ENCODE results near the gene FMNL3.
"Not testable (repeated sequence)": the region's sequence is repeated elsewhere in the genome, so short reads cannot be mapped to it uniquely, and the experiment has no call there.

Gene FMNL3, protein sequence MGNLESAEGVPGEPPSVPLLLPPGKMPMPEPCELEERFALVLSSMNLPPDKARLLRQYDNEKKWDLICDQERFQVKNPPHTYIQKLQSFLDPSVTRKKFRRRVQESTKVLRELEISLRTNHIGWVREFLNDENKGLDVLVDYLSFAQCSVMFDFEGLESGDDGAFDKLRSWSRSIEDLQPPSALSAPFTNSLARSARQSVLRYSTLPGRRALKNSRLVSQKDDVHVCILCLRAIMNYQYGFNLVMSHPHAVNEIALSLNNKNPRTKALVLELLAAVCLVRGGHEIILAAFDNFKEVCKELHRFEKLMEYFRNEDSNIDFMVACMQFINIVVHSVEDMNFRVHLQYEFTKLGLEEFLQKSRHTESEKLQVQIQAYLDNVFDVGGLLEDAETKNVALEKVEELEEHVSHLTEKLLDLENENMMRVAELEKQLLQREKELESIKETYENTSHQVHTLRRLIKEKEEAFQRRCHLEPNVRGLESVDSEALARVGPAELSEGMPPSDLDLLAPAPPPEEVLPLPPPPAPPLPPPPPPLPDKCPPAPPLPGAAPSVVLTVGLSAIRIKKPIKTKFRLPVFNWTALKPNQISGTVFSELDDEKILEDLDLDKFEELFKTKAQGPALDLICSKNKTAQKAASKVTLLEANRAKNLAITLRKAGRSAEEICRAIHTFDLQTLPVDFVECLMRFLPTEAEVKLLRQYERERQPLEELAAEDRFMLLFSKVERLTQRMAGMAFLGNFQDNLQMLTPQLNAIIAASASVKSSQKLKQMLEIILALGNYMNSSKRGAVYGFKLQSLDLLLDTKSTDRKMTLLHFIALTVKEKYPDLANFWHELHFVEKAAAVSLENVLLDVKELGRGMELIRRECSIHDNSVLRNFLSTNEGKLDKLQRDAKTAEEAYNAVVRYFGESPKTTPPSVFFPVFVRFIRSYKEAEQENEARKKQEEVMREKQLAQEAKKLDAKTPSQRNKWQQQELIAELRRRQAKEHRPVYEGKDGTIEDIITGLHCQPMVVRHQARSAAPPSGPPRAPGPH

DNA sequence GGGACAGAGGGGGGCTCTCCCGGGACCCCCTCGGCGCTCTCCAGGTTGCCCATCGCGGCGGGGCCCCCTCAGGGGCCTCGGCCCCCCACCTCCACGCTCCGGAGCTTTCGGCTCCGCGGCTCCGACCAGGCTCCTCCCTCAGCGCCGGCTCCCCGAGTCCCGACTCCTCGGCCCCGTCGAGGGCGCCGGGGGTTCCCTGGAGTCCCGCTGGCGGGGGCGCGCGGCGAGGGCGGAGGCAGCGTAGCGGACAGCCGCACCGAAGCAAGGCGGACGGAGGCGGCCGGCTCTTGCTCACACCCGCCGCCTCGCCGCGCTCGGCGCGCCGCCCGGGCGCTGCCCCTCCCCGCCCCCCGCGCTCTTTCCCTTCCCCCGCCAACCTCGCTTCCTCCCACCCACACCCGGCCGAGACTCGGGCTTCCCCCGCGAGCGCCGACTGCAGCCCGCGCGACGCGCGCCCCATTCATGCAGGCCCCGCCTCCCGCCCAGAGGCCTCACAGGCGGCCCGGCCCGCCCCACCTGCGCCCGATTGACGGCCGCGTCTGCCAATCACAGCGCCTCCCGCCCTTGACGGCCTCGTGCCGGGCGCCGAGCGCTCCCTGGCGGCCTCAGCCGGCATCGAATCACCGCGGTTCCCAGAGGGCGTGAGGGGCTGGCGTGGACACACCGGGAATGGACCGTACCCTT lies at the start of gene FMNL3:
Gene FMNL3, minus strand, starts transcription at position 278 of the 684 bp plus-strand sequence. Its CDS starts 225 bp downstream, at position 53.
- ATAC-seq, result peak; percentile 89 to 90

DNA sequence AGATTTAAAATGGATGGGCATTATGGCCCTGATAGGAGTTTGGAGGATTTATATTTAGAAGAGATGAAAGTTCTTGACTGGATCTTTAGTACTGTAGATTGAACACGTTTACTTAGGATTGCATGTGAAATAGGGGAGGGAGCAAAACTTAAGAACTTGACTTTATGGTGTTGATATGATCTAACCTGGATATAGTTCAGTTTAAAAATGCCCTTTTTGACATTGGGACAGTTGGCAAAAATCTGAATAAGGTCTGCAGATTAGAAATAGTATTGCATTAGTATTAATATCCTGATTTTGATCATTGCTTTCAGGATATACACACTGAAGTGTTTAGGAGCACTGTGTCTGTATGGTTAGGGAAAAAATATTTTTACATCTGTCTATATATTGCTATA lies 43.8 kb upstream of the FMNL3 start:
- ATAC-seq, result no peak

DNA sequence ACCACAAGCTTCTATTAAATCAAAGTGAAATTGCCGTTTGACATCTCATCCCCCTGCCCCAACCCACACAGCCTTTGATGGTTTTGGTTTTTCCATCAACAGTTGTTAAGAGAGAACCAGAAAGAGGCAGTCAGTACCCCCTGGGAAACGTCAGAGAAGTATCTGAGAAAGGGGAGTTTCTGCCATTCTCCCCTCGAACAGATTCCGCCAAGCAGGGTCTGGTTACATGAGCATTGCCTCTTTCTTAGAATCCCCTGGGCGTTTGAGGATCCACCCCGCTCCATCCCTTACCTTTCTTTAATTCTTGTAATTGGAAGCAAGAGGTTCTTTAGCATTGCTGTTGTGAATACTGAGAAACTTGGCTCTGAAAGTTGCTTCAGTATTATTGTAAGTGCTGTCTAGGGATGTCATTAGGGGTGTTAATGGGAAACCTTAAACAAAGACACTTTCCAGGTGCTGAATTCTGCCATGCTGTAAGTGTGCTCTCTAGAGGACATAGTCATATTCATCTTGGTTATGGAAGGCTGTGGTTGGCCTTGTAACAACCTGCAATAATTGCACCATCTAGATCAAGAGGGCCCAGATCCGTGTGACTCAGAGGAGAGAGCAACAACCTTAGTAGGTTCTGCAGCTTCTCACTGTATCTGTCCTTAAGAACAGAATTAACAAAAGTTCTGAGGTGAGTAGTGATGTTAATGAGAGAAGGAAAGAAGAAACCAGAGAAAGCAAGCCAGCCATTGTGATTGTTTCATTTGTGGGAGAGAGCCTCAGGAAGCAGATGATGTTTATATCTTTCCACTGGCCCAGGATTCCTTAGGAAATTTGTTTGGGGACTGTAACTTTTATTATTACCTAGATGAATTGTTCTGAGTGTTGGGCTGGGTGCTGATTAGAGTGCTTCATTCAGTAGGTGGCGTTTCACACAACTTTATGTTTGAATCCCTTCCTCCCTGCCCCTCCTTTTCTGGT lies 43.1 kb upstream of the FMNL3 start:
- peak; percentile 91 to 95 for ATAC-seq

GRCh38 chr12:49748800-49749199 lies 41.6 kb upstream of the FMNL3 start:
- ATAC-seq, result no peak

GRCh38 chr12:49748306-49748705 lies 41.1 kb upstream of the FMNL3 start:
- ATAC-seq, result no peak

DNA sequence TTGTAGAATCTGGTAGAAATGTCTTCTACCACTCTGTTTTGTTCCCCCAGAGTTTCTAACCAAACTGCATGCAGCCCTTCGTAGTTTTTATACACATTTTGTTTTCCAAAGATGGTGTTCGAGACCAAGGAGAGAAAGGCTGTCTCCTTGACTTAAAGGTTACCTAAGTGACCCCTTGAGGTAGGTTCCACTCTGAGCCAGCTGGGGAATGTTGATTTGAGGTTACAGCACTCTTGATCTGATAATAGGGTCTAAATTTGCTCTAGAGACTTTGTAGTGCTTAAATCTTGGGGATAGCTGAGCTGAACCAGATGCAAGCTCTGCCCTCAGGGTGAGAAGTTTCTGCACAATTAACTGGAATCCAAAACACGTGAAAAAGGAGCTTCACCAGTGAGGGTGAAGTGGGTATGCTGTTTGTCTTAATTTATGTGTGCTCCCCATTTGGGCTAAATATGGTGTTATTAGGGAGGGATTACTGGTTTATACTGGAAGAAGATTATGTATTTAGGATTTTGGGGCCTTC lies 37.2 kb upstream of the FMNL3 start:
- ATAC-seq, result no peak

DNA sequence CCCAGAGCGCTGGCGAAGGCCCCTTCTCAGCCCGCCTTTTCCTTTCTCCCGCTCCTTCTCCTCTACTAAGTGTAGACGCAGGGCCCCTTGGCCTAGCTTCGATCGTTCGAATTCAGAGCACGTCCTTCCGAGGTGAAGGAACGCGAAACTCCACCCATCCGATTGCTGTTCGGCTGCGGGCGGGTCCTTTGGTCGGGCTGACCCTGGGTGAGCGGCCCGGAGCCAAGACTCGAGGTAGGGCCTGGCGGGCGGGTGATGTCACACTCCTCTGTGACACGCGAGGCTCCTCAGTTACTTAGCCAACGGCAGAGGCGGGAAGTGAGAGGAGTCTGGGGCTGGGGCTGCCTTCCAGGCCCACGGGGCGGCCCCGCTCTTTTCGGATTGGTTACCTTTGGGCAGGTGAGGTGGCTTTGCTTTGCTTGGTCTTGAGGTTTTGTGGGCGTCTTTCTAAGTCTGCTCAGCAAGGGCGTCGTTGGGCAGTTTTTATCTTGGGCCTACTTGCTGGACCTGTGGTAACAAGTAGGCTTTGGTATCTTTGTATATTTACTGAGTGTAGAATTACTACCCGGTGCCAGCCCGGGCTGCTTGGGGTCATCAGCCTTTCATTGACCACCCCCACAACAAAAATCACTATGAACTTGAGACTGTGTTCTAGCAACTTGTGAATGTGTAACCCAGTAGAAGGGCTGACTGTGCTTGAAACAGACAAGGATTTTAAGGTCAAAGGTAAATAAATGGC lies 34.8 kb upstream of the FMNL3 start:
- ATAC-seq, result peak; percentile 72 to 73

GRCh38 chr12:49740930-49741881 lies 34.0 kb upstream of the FMNL3 start, which contains the start of gene TMBIM6:
Gene TMBIM6, plus strand, starts transcription at chr12:49741557. Its CDS starts 10,937 bp downstream, at chr12:49752494.
- peak; percentile 92 to 95 for ATAC-seq

DNA sequence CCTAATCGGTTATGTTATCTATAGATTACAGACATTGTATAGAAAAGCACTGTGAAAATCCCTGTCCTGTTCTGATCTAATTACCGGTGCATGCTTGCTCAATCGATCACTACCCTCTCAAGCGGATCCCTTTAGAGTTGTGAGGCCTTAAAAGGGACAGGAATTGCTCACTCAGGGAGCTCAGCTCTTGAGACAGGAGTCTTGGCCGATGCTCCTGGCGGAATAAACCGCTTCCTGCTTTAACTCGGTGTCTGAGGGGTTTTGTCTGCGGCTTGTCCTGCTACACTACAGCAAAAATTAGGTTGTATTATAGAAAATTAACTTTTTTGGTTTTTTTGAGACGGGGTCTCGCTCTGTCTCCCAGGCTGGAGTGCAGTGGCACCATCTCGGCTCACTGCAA lies 33.1 kb upstream of the FMNL3 start:
- ATAC-seq, result not testable (repeated sequence)

GRCh38 chr12:49738721-49739120 lies 31.5 kb upstream of the FMNL3 start:
- ATAC-seq, result not testable (repeated sequence)

DNA sequence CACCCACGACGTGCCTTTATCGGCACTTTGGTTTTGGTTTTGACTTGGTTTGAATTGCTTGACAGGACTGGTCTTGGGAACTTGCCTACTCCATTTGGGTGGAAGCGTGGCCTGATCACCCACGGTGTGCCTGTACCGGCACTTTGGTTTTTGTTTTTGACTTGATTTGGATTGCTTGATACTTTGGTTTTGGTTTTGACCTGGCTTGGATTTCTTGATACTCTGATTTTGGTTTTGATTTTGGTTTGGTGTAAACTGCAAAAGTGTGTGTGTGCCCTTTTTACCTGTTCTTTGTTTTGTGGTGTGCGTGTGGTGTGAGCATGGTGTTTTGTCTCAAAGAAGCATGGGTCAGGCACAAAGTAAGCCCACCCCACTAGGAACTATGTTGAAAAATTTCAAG lies 27.7 kb upstream of the FMNL3 start:
- ATAC-seq, result not testable (repeated sequence)

GRCh38 chr12:49733219-49734017 lies 26.2 kb upstream of the FMNL3 start:
- ATAC-seq, result no peak

GRCh38 chr12:49730568-49731101 lies 23.4 kb upstream of the FMNL3 start:
- ATAC-seq, result no peak

GRCh38 chr12:49730050-49730449 lies 22.8 kb upstream of the FMNL3 start:
- no peak for ATAC-seq

- ATAC-seq, result no peak
These were observed 21.2 kb upstream of the FMNL3 start for GRCh38 chr12:49728446-49728845.

GRCh38 chr12:49721355-49721754 lies 14.2 kb upstream of the FMNL3 start:
- not testable (repeated sequence) for ATAC-seq

DNA sequence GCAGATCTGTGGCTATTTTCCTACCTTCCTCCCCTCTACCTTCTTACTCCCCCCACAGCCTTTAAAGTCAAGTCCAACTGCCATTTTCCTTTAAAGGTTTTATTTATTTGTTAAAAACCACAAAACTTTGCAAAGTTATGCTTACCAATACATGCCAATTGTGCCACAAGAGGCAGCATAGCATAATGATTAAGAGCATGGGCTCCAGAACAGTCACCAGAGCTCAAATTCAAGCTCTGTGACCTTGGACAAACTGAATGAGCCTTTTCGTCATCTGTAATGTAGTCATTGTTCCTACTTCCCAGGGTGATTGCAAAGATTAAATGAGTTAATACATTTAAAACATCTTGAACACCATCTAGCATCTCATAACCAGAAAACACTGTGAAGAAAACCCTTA lies 13.0 kb upstream of the FMNL3 start:
- ATAC-seq, result no peak

DNA sequence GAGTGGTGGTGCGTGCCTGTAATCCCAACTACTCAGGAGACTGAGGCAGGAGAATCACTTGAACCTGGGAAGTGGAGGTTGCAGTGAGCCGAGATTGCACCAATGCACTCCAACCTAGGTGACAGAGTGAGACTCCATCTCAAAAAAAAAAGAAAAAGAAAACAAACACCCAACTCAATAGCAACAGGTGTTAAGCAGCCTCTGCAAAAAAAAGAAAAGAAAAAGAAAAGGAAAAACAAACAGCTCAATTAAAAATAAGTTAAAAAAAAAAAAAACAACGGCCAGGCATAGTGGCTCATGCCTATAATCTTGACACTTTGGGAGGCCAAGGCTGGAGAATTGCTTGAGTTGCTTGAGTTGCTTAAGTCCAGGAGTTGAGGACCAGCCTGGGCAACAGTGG lies 10.6 kb upstream of the FMNL3 start:
- not testable (repeated sequence) for ATAC-seq

All from activated CD4-positive, CD25-positive, alpha-beta regulatory T cell treated with anti-CD3 and anti-CD28 coated beads, Interleukin-2, amount 50 U/mL, for 24 hours (primary cell).